Neural cell (in vitro differentiated cells): ENCODE measurements around the gene SCARB2. TPM values are rescaled to one million over a fixed set of nuclear protein-coding genes. Genes with fewer than 3 reads are reported as not detected.

ENCODE experiments used
- H2AFZ ChIP-seq: fragments of 200-600, 300-800 bp; sonication (generic), shearing (Covaris generic); 2 replicates; pipeline ENCODE4 v1.6.0; 2014; ENCODE audit warnings: low read depth, mild to moderate bottlenecking, antibody characterized with exemption, low read length, moderate library complexity
- H3F3A ChIP-seq: fragments of 200-600 bp; shearing (Covaris generic); 2 replicates; pipeline ENCODE4 v1.6.1; 2016; ENCODE audit warnings: mild to moderate bottlenecking, moderate library complexity, mixed read lengths, antibody characterized with exemption, low read length; ENCODE audit not compliant: insufficient read depth, poor library complexity, severe bottlenecking
- H3K27ac ChIP-seq: fragments of 200-600, 300-800 bp; sonication (generic), shearing (Covaris generic); 2 replicates; pipeline ENCODE4 v1.5.1; 2014; ENCODE audit warnings: mild to moderate bottlenecking, low read length, moderate library complexity
- H3K27me3 ChIP-seq: fragments of 300-800, 200-600 bp; sonication (generic), shearing (Covaris generic); 2 replicates; pipeline ENCODE4 v1.6.0; 2014; ENCODE audit warnings: mild to moderate bottlenecking, low read depth, low read length, moderate library complexity; ENCODE audit not compliant: insufficient read depth
- H3K36me3 ChIP-seq: fragments of 300-800, 200-600 bp; sonication (generic), shearing (Covaris generic); 2 replicates; pipeline ENCODE4 v1.5.1; 2014; ENCODE audit warnings: mild to moderate bottlenecking, antibody characterized with exemption, low read length, moderate library complexity; ENCODE audit not compliant: insufficient read depth
- H3K4me2 ChIP-seq: fragments of 300-800, 200-600 bp; sonication (generic), shearing (Covaris generic); 2 replicates; pipeline ENCODE4 v1.6.0; 2014; ENCODE audit warnings: mild to moderate bottlenecking, low read length
- H3K4me3 ChIP-seq: fragments of 300-800, 200-600 bp; sonication (generic), shearing (Covaris generic); 2 replicates; pipeline ENCODE4 v1.5.1; 2014; ENCODE audit warnings: mild to moderate bottlenecking, low read length, moderate library complexity
- H3K79me2 ChIP-seq: fragments of 200-600 bp; shearing (Covaris generic); replicated peaks from 2 replicates; pipeline ENCODE4 v1.6.0; 2014; ENCODE audit warnings: mild to moderate bottlenecking, low read length, moderate library complexity; ENCODE audit not compliant: insufficient read depth
- H3K9ac ChIP-seq: fragments of 300-800, 200-600 bp; sonication (generic), shearing (Covaris generic); 2 replicates; pipeline ENCODE4 v1.6.1; 2016; ENCODE audit warnings: mild to moderate bottlenecking, low read length, mixed read lengths
- H3K9me2 ChIP-seq: fragments of 200-600 bp; shearing (Covaris generic); 2 replicates; pipeline ENCODE4 v1.6.1; 2016; ENCODE audit warnings: mild to moderate bottlenecking, low read length, mixed read lengths; ENCODE audit not compliant: insufficient read depth
- H3K9me3 ChIP-seq: fragments of 200-600, 300-800 bp; sonication (generic), shearing (Covaris generic); 2 replicates; pipeline ENCODE4 v1.6.1; 2016; ENCODE audit warnings: mild to moderate bottlenecking, mixed run types, low read length, moderate library complexity, mixed read lengths
- H4K20me1 ChIP-seq: fragments of 200-600 bp; shearing (Covaris generic); 2 replicates; pipeline ENCODE4 v1.6.1; 2016; ENCODE audit warnings: mild to moderate bottlenecking, mixed run types; ENCODE audit not compliant: insufficient read depth
- EP300 ChIP-seq: fragments of 450-650 bp; conservative IDR thresholded peaks from 2 replicates; pipeline ENCODE4 v1.6.1; 2014; ENCODE audit warnings: antibody characterized with exemption, mild to moderate bottlenecking, moderate library complexity; ENCODE audit not compliant: poor library complexity, severe bottlenecking
- EZH2 ChIP-seq: fragments of 200-600, 300-800 bp; shearing (Covaris generic), sonication (generic); IDR thresholded peaks from 2 replicates; pipeline ENCODE4 v1.6.1; 2014; ENCODE audit warnings: antibody characterized with exemption, low read length, borderline replicate concordance, mild to moderate bottlenecking; ENCODE audit not compliant: insufficient read depth, poor library complexity, severe bottlenecking
- MXI1 ChIP-seq: fragments of 450-650 bp; conservative IDR thresholded peaks from 2 replicates; pipeline ENCODE4 v1.6.1; 2014; ENCODE audit warnings: antibody characterized with exemption, mild to moderate bottlenecking; ENCODE audit not compliant: poor library complexity, severe bottlenecking
- POLR2AphosphoS5 ChIP-seq: IDR thresholded peaks from 2 replicates; pipeline ENCODE4 v1.6.1; 2012
- RAD21 ChIP-seq: fragments of 450-650 bp; conservative IDR thresholded peaks from 2 replicates; pipeline ENCODE4 v1.6.1; 2014; ENCODE audit warnings: antibody characterized with exemption, mild to moderate bottlenecking, moderate library complexity
- SMC3 ChIP-seq: fragments of 450-650 bp; conservative IDR thresholded peaks from 2 replicates; pipeline ENCODE4 v1.6.1; 2014; ENCODE audit warnings: antibody characterized with exemption, mild to moderate bottlenecking, moderate library complexity; ENCODE audit not compliant: poor library complexity
- TAF1 ChIP-seq: IDR thresholded peaks from 2 replicates; pipeline ENCODE4 v1.6.1; 2012; ENCODE audit warnings: low read depth
- polyA plus RNA-seq: library from polyadenylated mRNA; depleted of rRNA; stranded (reverse); fragments of >200 nt; gene quantifications from 2 replicates; pipeline ENCODE4 v1.2.3, GENCODE V29; 2014
- TF ChIP-seq, protein P1 (sequence below): fragments of 450-650 bp; IDR thresholded peaks from 2 replicates; pipeline ENCODE4 v1.5.1; 2014; ENCODE audit warnings: antibody characterized with exemption, mild to moderate bottlenecking, moderate library complexity; ENCODE audit not compliant: poor library complexity, severe bottlenecking
- TF ChIP-seq, protein P2 (sequence below): IDR thresholded peaks from 2 replicates; pipeline ENCODE4 v1.6.1; 2012; ENCODE audit warnings: borderline replicate concordance

Gene SCARB2
- polyA plus RNA-seq, 1 donor from 2014 or later = 256 TPM

DNA sequence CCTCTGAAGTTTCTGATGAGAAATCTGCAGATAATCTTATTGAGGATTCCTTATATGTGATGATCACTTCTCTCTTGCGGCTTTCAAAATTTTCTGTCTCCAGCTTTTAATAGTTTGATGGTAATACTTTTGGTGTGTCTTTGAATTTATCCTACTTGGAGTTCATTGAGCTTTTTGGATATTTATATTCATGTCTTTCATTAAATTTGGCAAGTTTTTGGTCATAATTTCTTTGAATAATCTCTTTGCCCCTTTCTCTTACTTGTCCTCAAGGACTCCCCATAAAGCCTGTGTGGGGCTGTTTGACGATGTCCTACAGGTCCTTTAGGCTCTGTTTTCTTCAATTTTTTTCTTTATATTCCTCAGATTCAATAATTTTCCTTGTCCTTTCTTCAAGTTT lies 26.6 kb upstream of the SCARB2 start:
- Histone ChIP-seq H3K9me3 (no peaks in the 10 kb centered on the region), H3K4me3 (no peak overlapping the region), H3K27ac (no peak overlapping the region), H2AFZ (no peak overlapping the region), H3K79me2 (no peaks in the 10 kb centered on the region), H3K27me3 (no peaks in the 10 kb centered on the region), H3K9me2 (no peaks in the 10 kb centered on the region), H3F3A (no peaks in the 10 kb centered on the region), H3K9ac (no peak overlapping the region), H4K20me1 (no peaks in the 10 kb centered on the region), H3K4me2 (no peak overlapping the region), H3K36me3 (no peaks in the 10 kb centered on the region)
- TF ChIP-seq RAD21 (no peak), TAF1 (no peak), SMC3 (no peak), EZH2 (no peak), MXI1 (no peak)
- TF ChIP-seq, protein P1, sequence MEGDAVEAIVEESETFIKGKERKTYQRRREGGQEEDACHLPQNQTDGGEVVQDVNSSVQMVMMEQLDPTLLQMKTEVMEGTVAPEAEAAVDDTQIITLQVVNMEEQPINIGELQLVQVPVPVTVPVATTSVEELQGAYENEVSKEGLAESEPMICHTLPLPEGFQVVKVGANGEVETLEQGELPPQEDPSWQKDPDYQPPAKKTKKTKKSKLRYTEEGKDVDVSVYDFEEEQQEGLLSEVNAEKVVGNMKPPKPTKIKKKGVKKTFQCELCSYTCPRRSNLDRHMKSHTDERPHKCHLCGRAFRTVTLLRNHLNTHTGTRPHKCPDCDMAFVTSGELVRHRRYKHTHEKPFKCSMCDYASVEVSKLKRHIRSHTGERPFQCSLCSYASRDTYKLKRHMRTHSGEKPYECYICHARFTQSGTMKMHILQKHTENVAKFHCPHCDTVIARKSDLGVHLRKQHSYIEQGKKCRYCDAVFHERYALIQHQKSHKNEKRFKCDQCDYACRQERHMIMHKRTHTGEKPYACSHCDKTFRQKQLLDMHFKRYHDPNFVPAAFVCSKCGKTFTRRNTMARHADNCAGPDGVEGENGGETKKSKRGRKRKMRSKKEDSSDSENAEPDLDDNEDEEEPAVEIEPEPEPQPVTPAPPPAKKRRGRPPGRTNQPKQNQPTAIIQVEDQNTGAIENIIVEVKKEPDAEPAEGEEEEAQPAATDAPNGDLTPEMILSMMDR = no peak

DNA sequence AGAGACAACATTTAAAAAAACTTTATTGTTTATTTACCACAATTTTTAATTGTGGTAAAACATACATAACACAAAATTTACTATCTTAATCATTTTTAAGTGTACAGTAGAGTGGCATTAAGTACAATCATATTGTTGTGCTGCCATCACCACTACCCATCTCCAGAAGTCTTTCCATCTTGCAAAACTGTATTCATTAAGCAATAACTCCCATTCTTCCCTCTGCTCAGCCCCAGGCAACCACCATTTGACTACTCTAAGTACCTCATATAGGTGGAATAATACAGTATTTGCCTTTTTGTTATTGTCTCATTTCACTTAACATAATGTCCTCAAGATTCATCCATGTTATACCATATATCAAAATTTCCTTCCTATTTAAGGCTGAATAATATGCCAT lies 25.1 kb upstream of the SCARB2 start:
- H3K9me3 ChIP-seq = no peaks in the 10 kb centered on the region
- H3K36me3 ChIP-seq = no peaks in the 10 kb centered on the region
- no peaks in the 10 kb centered on the region for H3F3A ChIP-seq
- H3K27me3 ChIP-seq = no peaks in the 10 kb centered on the region
- no peak overlapping the region for H2AFZ ChIP-seq
- H3K9me2 ChIP-seq = no peaks in the 10 kb centered on the region
- no peak overlapping the region for H3K4me3 ChIP-seq
- no peak overlapping the region for H3K4me2 ChIP-seq
- H3K27ac ChIP-seq = no peak overlapping the region
- TF ChIP-seq, protein P2, sequence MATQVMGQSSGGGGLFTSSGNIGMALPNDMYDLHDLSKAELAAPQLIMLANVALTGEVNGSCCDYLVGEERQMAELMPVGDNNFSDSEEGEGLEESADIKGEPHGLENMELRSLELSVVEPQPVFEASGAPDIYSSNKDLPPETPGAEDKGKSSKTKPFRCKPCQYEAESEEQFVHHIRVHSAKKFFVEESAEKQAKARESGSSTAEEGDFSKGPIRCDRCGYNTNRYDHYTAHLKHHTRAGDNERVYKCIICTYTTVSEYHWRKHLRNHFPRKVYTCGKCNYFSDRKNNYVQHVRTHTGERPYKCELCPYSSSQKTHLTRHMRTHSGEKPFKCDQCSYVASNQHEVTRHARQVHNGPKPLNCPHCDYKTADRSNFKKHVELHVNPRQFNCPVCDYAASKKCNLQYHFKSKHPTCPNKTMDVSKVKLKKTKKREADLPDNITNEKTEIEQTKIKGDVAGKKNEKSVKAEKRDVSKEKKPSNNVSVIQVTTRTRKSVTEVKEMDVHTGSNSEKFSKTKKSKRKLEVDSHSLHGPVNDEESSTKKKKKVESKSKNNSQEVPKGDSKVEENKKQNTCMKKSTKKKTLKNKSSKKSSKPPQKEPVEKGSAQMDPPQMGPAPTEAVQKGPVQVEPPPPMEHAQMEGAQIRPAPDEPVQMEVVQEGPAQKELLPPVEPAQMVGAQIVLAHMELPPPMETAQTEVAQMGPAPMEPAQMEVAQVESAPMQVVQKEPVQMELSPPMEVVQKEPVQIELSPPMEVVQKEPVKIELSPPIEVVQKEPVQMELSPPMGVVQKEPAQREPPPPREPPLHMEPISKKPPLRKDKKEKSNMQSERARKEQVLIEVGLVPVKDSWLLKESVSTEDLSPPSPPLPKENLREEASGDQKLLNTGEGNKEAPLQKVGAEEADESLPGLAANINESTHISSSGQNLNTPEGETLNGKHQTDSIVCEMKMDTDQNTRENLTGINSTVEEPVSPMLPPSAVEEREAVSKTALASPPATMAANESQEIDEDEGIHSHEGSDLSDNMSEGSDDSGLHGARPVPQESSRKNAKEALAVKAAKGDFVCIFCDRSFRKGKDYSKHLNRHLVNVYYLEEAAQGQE = no peak
- TF ChIP-seq SMC3 (no peak), RAD21 (no peak), EZH2 (no peak), TAF1 (no peak), MXI1 (no peak), EP300 (no peak), POLR2AphosphoS5 (no peak)
- TF ChIP-seq, protein P1 = no peak
- no peaks in the 10 kb centered on the region for H3K79me2 ChIP-seq
- no peak overlapping the region for H3K9ac ChIP-seq
- no peaks in the 10 kb centered on the region for H4K20me1 ChIP-seq
